Mesothelial cell of epicardium (in vitro differentiated cells): ENCODE results near the gene ASIC5. TPM values are rescaled to one million over a fixed set of nuclear protein-coding genes. Genes with fewer than 3 reads are reported as not detected.

Experiments used
- DNase-seq, 2 experiments: peaks; one replicate each; pipeline ENCODE4 v3.0.0; 2021; ENCODE audit warnings: low spot score in 2 of 2; ENCODE audit not compliant: unreplicated experiment in 2 of 2
- H3K27ac Mint-ChIP-seq: 2 replicates; pipeline ENCODE4 v1.8.0; 2021; ENCODE audit warnings: mixed read lengths
- H3K27me3 Mint-ChIP-seq: 2 replicates; pipeline ENCODE4 v1.8.0; 2021; ENCODE audit warnings: low read depth, mixed read lengths
- H3K36me3 Mint-ChIP-seq: 2 replicates; pipeline ENCODE4 v1.8.0; 2021; ENCODE audit warnings: mixed read lengths
- H3K4me1 Mint-ChIP-seq: 2 replicates; pipeline ENCODE4 v1.8.0; 2021; ENCODE audit warnings: mixed read lengths
- H3K4me3 Mint-ChIP-seq: 2 replicates; pipeline ENCODE4 v1.8.0; 2021; ENCODE audit warnings: mild to moderate bottlenecking, moderate library complexity, mixed read lengths
- H3K9me3 Mint-ChIP-seq: 2 replicates; pipeline ENCODE4 v1.8.0; 2021; ENCODE audit warnings: mixed read lengths
- CTCF ChIP-seq: fragments of 200-600 bp; sonication (generic); IDR thresholded peaks from one replicate; pipeline ENCODE4 v1.5.0; 2021; ENCODE audit warnings: antibody characterized with exemption; ENCODE audit not compliant: unreplicated experiment
- total RNA-seq: library from RNA; stranded (reverse); gene quantifications from 3 replicates; pipeline ENCODE4 v1.2.1, GENCODE V29; 2021

The ASIC5 gene
- total RNA-seq, 1 donor from 2014 or later: not detected

GRCh38 chr4:155794589-155795236 is 71.4 kb downstream of the ASIC5 start:
- TF ChIP-seq CTCF: no peak
- H3K4me3 Mint-ChIP-seq: no peak overlapping the region
- no peak overlapping the region for H3K27ac Mint-ChIP-seq
- peaks cover 16% of the 10 kb centered on the region for H3K36me3 Mint-ChIP-seq
- H3K4me1 Mint-ChIP-seq: peaks cover 8% of the 10 kb centered on the region
- DNase-seq: no peak
- no peaks in the 10 kb centered on the region for H3K27me3 Mint-ChIP-seq
- no peaks in the 10 kb centered on the region for H3K9me3 Mint-ChIP-seq

- H3K27ac Mint-ChIP-seq: no peak overlapping the region
- no peak for TF ChIP-seq CTCF
- no peaks in the 10 kb centered on the region for H3K9me3 Mint-ChIP-seq
These were observed 76.1 kb downstream of the ASIC5 start for GRCh38 chr4:155789982-155790381.

GRCh38 chr4:155789391-155789790 is 76.7 kb downstream of the ASIC5 start:
- H3K9me3 Mint-ChIP-seq: no peaks in the 10 kb centered on the region
- no peak overlapping the region for H3K4me3 Mint-ChIP-seq
- peaks cover 9% of the 10 kb centered on the region for H3K36me3 Mint-ChIP-seq
- H3K27ac Mint-ChIP-seq: peak overlapping the region; percentile 38
- no peaks in the 10 kb centered on the region for H3K27me3 Mint-ChIP-seq
- peaks cover 35% of the 10 kb centered on the region for H3K4me1 Mint-ChIP-seq
- no peak for TF ChIP-seq CTCF
- DNase-seq: no peak

More at GRCh38 chr4:155789982-155790381, 76.1 kb downstream of the ASIC5 start:
- peaks cover 9% of the 10 kb centered on the region for H3K36me3 Mint-ChIP-seq
- H3K27me3 Mint-ChIP-seq: no peaks in the 10 kb centered on the region
- no peak for DNase-seq
- peaks cover 31% of the 10 kb centered on the region for H3K4me1 Mint-ChIP-seq
- H3K4me3 Mint-ChIP-seq: no peak overlapping the region

GRCh38 chr4:155787113-155787710 is 78.9 kb downstream of the ASIC5 start:
- DNase-seq: no peak
- peak; percentile 53 for TF ChIP-seq CTCF
- Mint-ChIP-seq H3K27ac (peak overlapping the region; percentile 73), H3K9me3 (no peaks in the 10 kb centered on the region), H3K4me1 (peaks cover 39% of the 10 kb centered on the region), H3K27me3 (no peaks in the 10 kb centered on the region), H3K36me3 (peaks cover 7% of the 10 kb centered on the region), H3K4me3 (no peak overlapping the region)

- TF ChIP-seq CTCF: no peak
- Mint-ChIP-seq H3K9me3 (no peaks in the 10 kb centered on the region), H3K27me3 (no peaks in the 10 kb centered on the region), H3K4me3 (no peak overlapping the region), H3K4me1 (peaks cover 39% of the 10 kb centered on the region), H3K36me3 (peaks cover 5% of the 10 kb centered on the region), H3K27ac (no peak overlapping the region)
- no peak for DNase-seq
These were observed 80.2 kb downstream of the ASIC5 start for GRCh38 chr4:155785828-155786227.
